Measurements from ENCODE around the gene RAB40C. TPM values are rescaled to one million over a fixed set of nuclear protein-coding genes. Genes with fewer than 3 reads are reported as not detected.
A peak's percentile ranks its signal among the peaks of the same experiment; 100 is the strongest.

The RAB40C gene
- total and polyA plus RNA-seq, 9 of the 15 experiments (the other 6 are each of a cell fraction or from before 2014, with no cell fraction given) = 0.17 to 23.4 (median 8.7) TPM

DNA sequence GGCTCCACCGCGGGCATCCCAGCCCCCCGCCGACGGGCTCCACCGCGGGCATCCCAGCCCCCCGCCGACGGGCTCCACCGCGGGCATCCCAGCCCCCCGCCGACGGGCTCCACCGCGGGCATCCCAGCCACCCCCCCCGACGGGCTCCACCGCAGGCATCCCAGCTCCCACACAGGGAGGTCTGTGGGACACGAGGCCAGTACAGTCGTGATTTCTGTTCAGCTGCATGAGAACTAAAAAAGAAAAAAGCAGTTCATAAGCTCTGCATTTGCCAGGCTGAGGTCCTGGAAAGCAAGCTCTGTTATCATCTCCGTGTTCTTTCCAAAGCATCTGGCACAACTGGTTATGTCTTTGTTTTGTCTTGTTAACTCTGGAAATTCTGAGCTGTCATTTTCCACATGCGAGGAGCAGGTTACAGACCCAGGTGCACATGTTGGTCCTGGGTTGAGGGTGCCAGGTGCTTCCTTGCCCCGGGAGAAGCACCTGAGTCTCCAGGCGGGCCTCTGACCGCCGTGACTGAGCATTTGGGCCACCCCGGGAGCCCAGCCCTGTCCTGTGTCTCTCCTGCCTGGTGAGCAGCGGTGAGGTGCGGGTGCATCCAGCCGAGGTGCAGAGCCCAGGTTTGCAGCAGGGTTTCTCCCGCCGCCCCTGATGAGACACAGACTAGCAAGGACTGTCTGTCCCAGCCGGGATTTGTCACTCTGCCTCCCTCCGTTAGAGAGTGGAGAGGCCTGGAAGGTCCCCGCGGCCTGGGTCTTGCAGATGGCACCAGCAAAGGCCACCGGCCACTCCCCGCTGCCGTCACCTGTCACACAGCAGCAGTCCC lies 31.0 kb downstream of the RAB40C start (continued):
- TF ChIP-seq, protein P1, sequence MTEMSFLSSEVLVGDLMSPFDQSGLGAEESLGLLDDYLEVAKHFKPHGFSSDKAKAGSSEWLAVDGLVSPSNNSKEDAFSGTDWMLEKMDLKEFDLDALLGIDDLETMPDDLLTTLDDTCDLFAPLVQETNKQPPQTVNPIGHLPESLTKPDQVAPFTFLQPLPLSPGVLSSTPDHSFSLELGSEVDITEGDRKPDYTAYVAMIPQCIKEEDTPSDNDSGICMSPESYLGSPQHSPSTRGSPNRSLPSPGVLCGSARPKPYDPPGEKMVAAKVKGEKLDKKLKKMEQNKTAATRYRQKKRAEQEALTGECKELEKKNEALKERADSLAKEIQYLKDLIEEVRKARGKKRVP (CRISPR knock-in tag; IDR thresholded peaks at IDR 0.05) = no peak
- TF ChIP-seq ZNF12 (CRISPR knock-in tag; IDR thresholded peaks at IDR 0.05) = no peak

GRCh38 chr16:621526-622105 lies 31.8 kb downstream of the RAB40C start:
- DNase-seq (ENCODE audit: extremely low read depth in 1 of 4, low spot score in 3 of 4) (no peak), ATAC-seq (no peak), FAIRE-seq (no peak)
- peaks cover 21 to 71% of the 10 kb centered on the region in 2 experiments for H3K4me1 ChIP-seq (replicated peaks in 1 of 2; ENCODE audit: control insufficient read depth in 2 of 2, insufficient read depth in 2 of 2, low read length in 2 of 2)
- ChIA-PET POLR2A (interaction anchor here (0.7 to 1.3 kb wide), 13 partner anchors 9 to 355 kb away, joined by 3 to 9 read pairs (median 3); partner anchors contain the start of genes METTL26 and WFIKKN1), CTCF (ENCODE audit: low intra/inter-chr PET ratio) (no interaction called here)
- H3K27me3 ChIP-seq (ENCODE audit: control insufficient read depth in 2 of 2, insufficient read depth in 2 of 2, low read length in 2 of 2) = no peaks in the 10 kb centered on the region
- H3K9me3 ChIP-seq (replicated peaks; ENCODE audit: control insufficient read depth, insufficient read depth, low read depth, low read length) = no peaks in the 10 kb centered on the region
- TF ChIP-seq, protein P2, sequence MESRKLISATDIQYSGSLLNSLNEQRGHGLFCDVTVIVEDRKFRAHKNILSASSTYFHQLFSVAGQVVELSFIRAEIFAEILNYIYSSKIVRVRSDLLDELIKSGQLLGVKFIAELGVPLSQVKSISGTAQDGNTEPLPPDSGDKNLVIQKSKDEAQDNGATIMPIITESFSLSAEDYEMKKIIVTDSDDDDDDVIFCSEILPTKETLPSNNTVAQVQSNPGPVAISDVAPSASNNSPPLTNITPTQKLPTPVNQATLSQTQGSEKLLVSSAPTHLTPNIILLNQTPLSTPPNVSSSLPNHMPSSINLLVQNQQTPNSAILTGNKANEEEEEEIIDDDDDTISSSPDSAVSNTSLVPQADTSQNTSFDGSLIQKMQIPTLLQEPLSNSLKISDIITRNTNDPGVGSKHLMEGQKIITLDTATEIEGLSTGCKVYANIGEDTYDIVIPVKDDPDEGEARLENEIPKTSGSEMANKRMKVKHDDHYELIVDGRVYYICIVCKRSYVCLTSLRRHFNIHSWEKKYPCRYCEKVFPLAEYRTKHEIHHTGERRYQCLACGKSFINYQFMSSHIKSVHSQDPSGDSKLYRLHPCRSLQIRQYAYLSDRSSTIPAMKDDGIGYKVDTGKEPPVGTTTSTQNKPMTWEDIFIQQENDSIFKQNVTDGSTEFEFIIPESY (CRISPR knock-in tag; IDR thresholded peaks at IDR 0.05) = 0 out of 2 replicates have a peak, but pooled peaks have one; percentile 49
- TF ChIP-seq CHD2 (IDR thresholded peaks at IDR 0.05; ENCODE audit: low read depth, low read length) (no peak), MAZ (CRISPR knock-in tag; conservative IDR thresholded peaks at IDR 0.05 in 1 of 2, IDR thresholded peaks at IDR 0.05 in 1 of 2) (no peak), SMAD3 (CRISPR knock-in tag; conservative IDR thresholded peaks at IDR 0.05) (no peak), MCM2 (IDR thresholded peaks at IDR 0.05; ENCODE audit: low read depth) (no peak), CREBBP (IDR thresholded peaks at IDR 0.05; ENCODE audit: low read depth, low read length) (no peak), NEUROD1 (IDR thresholded peaks at IDR 0.05; ENCODE audit: borderline replicate concordance, low read depth, low read length, partially characterized antibody) (no peak), MBD2 (IDR thresholded peaks at IDR 0.05; ENCODE audit: borderline replicate concordance, low read depth) (peak; percentile 5; the same call in 1 of the 2 replicates)
- H3K4me3 ChIP-seq = 0 out of 2 replicates have a peak overlapping the region, but pooled peaks have one; percentile 24
- H3K9me1 ChIP-seq (ENCODE audit: control insufficient read depth, insufficient read depth, low read length) = no peaks in the 10 kb centered on the region
- BruUV-seq (replicated peaks) = no TSS peak
- in situ Hi-C loops (cut with MboI) (no loop called here), intact Hi-C loops (cut with micrococcal nuclease) (loop anchor here (2.0 kb wide), 1 partner anchor 15 kb away; the partner anchor contains the start of gene METTL26)
- peak overlapping the region; percentile 53 for H2AFZ ChIP-seq (ENCODE audit: low read depth, low read length)
- H3K9ac ChIP-seq (ENCODE audit: insufficient read depth in 1 of 2, low read depth in 2 of 2, low read length in 2 of 2) = peak overlapping the region; percentile 67 to 93
- peaks cover 19% of the 10 kb centered on the region; the same call in 2 of the 3 replicates for H3K79me2 ChIP-seq (ENCODE audit: control insufficient read depth, insufficient read depth, low read length)
- H3K36me3 ChIP-seq (ENCODE audit: control insufficient read depth, insufficient read depth, low read length) = peaks cover 8% of the 10 kb centered on the region; the same call in 2 of the 3 replicates
- WGBS (ENCODE audit: insufficient coverage, low coverage, missing lambda C conversion rate) = 73% methylated on average over 20 of the region's 21 CpGs
- peak overlapping the region; percentile 73 for H3K4me2 ChIP-seq (ENCODE audit: insufficient read depth, low read length)
- H3K27ac ChIP-seq (ENCODE audit: extremely low read depth, low read depth, low read length) = peak overlapping the region; percentile 71; the same call in 2 of the 3 replicates
- H4K20me1 ChIP-seq (replicated peaks; ENCODE audit: control insufficient read depth, insufficient read depth, low read length) = no peaks in the 10 kb centered on the region
